ENCODE data around the gene YES1. TPM values are rescaled to one million over a fixed set of nuclear protein-coding genes. Genes with fewer than 3 reads are reported as not detected.
"Not testable (repeated sequence)": the region's sequence is repeated elsewhere in the genome, so short reads cannot be mapped to it uniquely, and the experiment has no call there.

YES1 gene
- total RNA-seq, 2 donors from 2014 or later = 56.3 to 83.4 TPM

GRCh38 chr18:777021-777420 lies 35.0 kb downstream of the YES1 start:
- H3K36me3 ChIP-seq = no peaks in the 10 kb centered on the region
- no peaks in the 10 kb centered on the region for H3K9me3 ChIP-seq
- H3K9ac ChIP-seq (ENCODE audit: low read depth in 2 of 2, low read length in 2 of 2) = no peak overlapping the region
- H3K27ac ChIP-seq = no peak overlapping the region
- H3K27me3 ChIP-seq = no peaks in the 10 kb centered on the region
- no peaks in the 10 kb centered on the region for H3K4me1 ChIP-seq
- intact Hi-C loops (cut with DNase I) = no loop called here
- TF ChIP-seq CTCF (IDR thresholded peaks at IDR 0.05) = no peak
- DNase-seq = no peak
- H3K4me3 ChIP-seq = no peak overlapping the region

- intact Hi-C loops (cut with DNase I); H3K4me1 ChIP-seq; DNase-seq: not testable (repeated sequence)
Measured at GRCh38 chr18:776044-776443, 36.0 kb downstream of the YES1 start.

GRCh38 chr18:774811-775210 lies 37.2 kb downstream of the YES1 start:
- DNase-seq = peak; percentile 22
- TF ChIP-seq CTCF (IDR thresholded peaks at IDR 0.05) = no peak
- intact Hi-C loops (cut with DNase I) = no loop called here
- no peaks in the 10 kb centered on the region for H3K9me3 ChIP-seq
- no peak overlapping the region for H3K4me3 ChIP-seq
- no peaks in the 10 kb centered on the region for H3K27me3 ChIP-seq
- H3K36me3 ChIP-seq = no peaks in the 10 kb centered on the region
- no peak overlapping the region for H3K9ac ChIP-seq (ENCODE audit: low read depth in 2 of 2, low read length in 2 of 2)
- no peak overlapping the region for H3K27ac ChIP-seq
- H3K4me1 ChIP-seq = no peaks in the 10 kb centered on the region

More at GRCh38 chr18:776044-776443, 36.0 kb downstream of the YES1 start:
- not testable (repeated sequence) for H3K4me3 ChIP-seq; H3K9ac ChIP-seq (ENCODE audit: low read depth in 2 of 2, low read length in 2 of 2); H3K9me3 ChIP-seq; H3K27me3 ChIP-seq; H3K27ac ChIP-seq; H3K36me3 ChIP-seq

GRCh38 chr18:773980-774624 lies 37.9 kb downstream of the YES1 start:
- no peak overlapping the region for H3K27ac ChIP-seq
- no peaks in the 10 kb centered on the region for H3K9me3 ChIP-seq
- no peaks in the 10 kb centered on the region for H3K27me3 ChIP-seq
- intact Hi-C loops (cut with DNase I) = no loop called here
- DNase-seq = no peak
- H3K36me3 ChIP-seq = no peaks in the 10 kb centered on the region
- H3K4me3 ChIP-seq = no peak overlapping the region
- TF ChIP-seq CTCF (IDR thresholded peaks at IDR 0.05) = no peak
- H3K4me1 ChIP-seq = no peaks in the 10 kb centered on the region
- no peak overlapping the region for H3K9ac ChIP-seq (ENCODE audit: low read depth in 2 of 2, low read length in 2 of 2)

- intact Hi-C loops (cut with DNase I) = no loop called here
- no peaks in the 10 kb centered on the region for H3K36me3 ChIP-seq
- no peaks in the 10 kb centered on the region for H3K9me3 ChIP-seq
- no peak for TF ChIP-seq CTCF (IDR thresholded peaks at IDR 0.05)
- H3K4me1 ChIP-seq = no peaks in the 10 kb centered on the region
- no peak for DNase-seq
- H3K27ac ChIP-seq = no peak overlapping the region
- H3K27me3 ChIP-seq = no peaks in the 10 kb centered on the region
- H3K9ac ChIP-seq (ENCODE audit: low read depth in 2 of 2, low read length in 2 of 2) = no peak overlapping the region
- H3K4me3 ChIP-seq = no peak overlapping the region
Measured at GRCh38 chr18:770583-770961, 41.5 kb downstream of the YES1 start.

GRCh38 chr18:767961-768360 lies 44.1 kb downstream of the YES1 start:
- H3K9ac ChIP-seq (ENCODE audit: low read depth in 2 of 2, low read length in 2 of 2) = no peak overlapping the region
- intact Hi-C loops (cut with DNase I) = no loop called here
- H3K27ac ChIP-seq = no peak overlapping the region
- DNase-seq = no peak
- H3K27me3 ChIP-seq = no peaks in the 10 kb centered on the region
- H3K4me3 ChIP-seq = no peak overlapping the region
- no peaks in the 10 kb centered on the region for H3K4me1 ChIP-seq
- H3K9me3 ChIP-seq = no peaks in the 10 kb centered on the region
- H3K36me3 ChIP-seq = no peaks in the 10 kb centered on the region
- no peak for TF ChIP-seq CTCF (IDR thresholded peaks at IDR 0.05)

Measured in colonic mucosa (tissue), 4 donors.